B cell (primary cell): Measurements from ENCODE around the gene ALG9. TPM values are rescaled to one million over a fixed set of nuclear protein-coding genes. Genes with fewer than 3 reads are reported as not detected.

Experiments
- ATAC-seq: fragments of 200-7000 bp; cut with Tn5 transposase; one replicate; pipeline ENCODE4 v1.10.0; 2021; ENCODE audit warnings: low read depth, mild to moderate bottlenecking, moderate number of reproducible peaks, moderate library complexity
- CTCF ChIA-PET: fragments of 350-600 bp; sonication (Branson Sonifier 250); formaldehyde crosslinking; loops from one replicate; lab custom pipeline; 2021; ENCODE audit warnings: antibody characterized with exemption, inconsistent platforms; lab: Charles Lee
- POLR2A ChIA-PET: fragments of 350-600 bp; sonication (Branson Sonifier 250); formaldehyde crosslinking; loops from one replicate; lab custom pipeline; 2021; ENCODE audit warnings: antibody characterized with exemption; lab: Charles Lee
- DNase-seq: peaks from one replicate; pipeline ENCODE4 v3.0.0; 2013
- H2AFZ ChIP-seq: 2 replicates; pipeline ENCODE4 v1.6.1; 2012; ENCODE audit warnings: mild to moderate bottlenecking, low read depth, low read length; ENCODE audit not compliant: insufficient read depth, poor library complexity, severe bottlenecking
- H3K27ac ChIP-seq, 2 donors: 1 replicate in 1 of 2; 2 replicates in 1 of 2; pipeline ENCODE4 v1.5.1; 2012 to 2013; ENCODE audit warnings: low read length in 2 of 2, mild to moderate bottlenecking in 2 of 2, moderate library complexity in 1 of 2
- H3K27me3 ChIP-seq, 4 experiments: fragments of 200-600 bp in 1 of 4; sonication (generic) in 1 of 4; replicated peaks in 1 of 4; 1 replicate in 2 of 4; 2 replicates in 2 of 4; pipeline versions ENCODE4 v1.6.1 to v1.7.0; 2013 to 2016; ENCODE audit warnings: low read length in 3 of 4, mild to moderate bottlenecking in 2 of 4, mixed read lengths in 1 of 4, moderate library complexity in 1 of 4; ENCODE audit not compliant: insufficient read depth in 4 of 4, control insufficient read depth in 3 of 4; ENCODE audit errors: control extremely low read depth in 1 of 4
- H3K36me3 ChIP-seq, 2 experiments: replicated peaks in 1 of 2; 1 replicate in 1 of 2; 2 replicates in 1 of 2; pipeline versions ENCODE4 v1.6.1 to v1.7.1; 2013; ENCODE audit warnings: low read length in 1 of 2; ENCODE audit not compliant: insufficient read depth in 2 of 2, control insufficient read depth in 1 of 2; ENCODE audit errors: control extremely low read depth in 1 of 2, extremely low read depth in 1 of 2
- H3K4me1 ChIP-seq, 2 donors: fragments of 200-600 bp in 1 of 2; sonication (generic) in 1 of 2; 1 replicate in 1 of 2; 2 replicates in 1 of 2; pipeline versions ENCODE4 v1.5.1 to v1.6.1; 2013 to 2017; ENCODE audit warnings: low read length in 2 of 2; ENCODE audit not compliant: control insufficient read depth in 2 of 2, insufficient read depth in 2 of 2
- H3K4me2 ChIP-seq: replicated peaks from 2 replicates; pipeline ENCODE3; 2012; ENCODE audit warnings: mild to moderate bottlenecking, low read depth, low read length; ENCODE audit not compliant: poor library complexity, severe bottlenecking
- H3K4me3 ChIP-seq, 5 experiments: fragments of 200-600 bp in 1 of 5; sonication (generic) in 1 of 5; 1 replicate in 3 of 5; 2 replicates in 2 of 5; pipeline versions ENCODE4 v1.5.1 to v1.7.0; 2011 to 2016; ENCODE audit warnings: low read length in 4 of 5, mild to moderate bottlenecking in 4 of 5, low read depth in 2 of 5, control low read depth in 1 of 5, moderate library complexity in 1 of 5; ENCODE audit not compliant: insufficient read depth in 1 of 5; ENCODE audit errors: control extremely low read depth in 1 of 5, extremely low read depth in 1 of 5
- H3K79me2 ChIP-seq: fragments of 200-600 bp; sonication (generic); one replicate; pipeline ENCODE4 v1.6.0; 2016; ENCODE audit warnings: low read length; ENCODE audit not compliant: control insufficient read depth, insufficient read depth
- H3K9ac ChIP-seq: fragments of 200-600 bp; sonication (generic); 2 replicates; pipeline ENCODE4 v1.6.1; 2017; ENCODE audit warnings: mild to moderate bottlenecking, low read length, moderate library complexity
- H3K9me3 ChIP-seq, 3 donors: one replicate each; pipeline versions ENCODE4 v1.6.1 to v1.7.1; 2013; ENCODE audit warnings: low read length in 2 of 3; ENCODE audit not compliant: control insufficient read depth in 2 of 3, insufficient read depth in 1 of 3; ENCODE audit errors: control extremely low read depth in 1 of 3
- H4K20me1 ChIP-seq: 2 replicates; pipeline ENCODE4 v1.6.0; 2012; ENCODE audit warnings: mild to moderate bottlenecking, low read length; ENCODE audit not compliant: insufficient read depth, control insufficient read depth, poor library complexity, severe bottlenecking
- H3K27ac Mint-ChIP-seq: one replicate; pipeline ENCODE4 v1.8.0; 2021; ENCODE audit warnings: mixed read lengths
- H3K27me3 Mint-ChIP-seq: one replicate; pipeline ENCODE4 v1.8.0; 2021; ENCODE audit warnings: mixed read lengths
- H3K4me1 Mint-ChIP-seq: one replicate; pipeline ENCODE4 v1.8.0; 2021; ENCODE audit warnings: mixed read lengths
- H3K4me3 Mint-ChIP-seq: one replicate; pipeline ENCODE4 v1.8.0; 2021; ENCODE audit warnings: mixed read lengths
- H3K9me3 Mint-ChIP-seq: one replicate; pipeline ENCODE4 v1.8.0; 2022; ENCODE audit warnings: mixed read lengths; ENCODE audit not compliant: insufficient read depth
- CTCF ChIP-seq: fragments of 200-600 bp; IDR thresholded peaks from one replicate; pipeline ENCODE4 v1.8.0; 2022; ENCODE audit warnings: antibody characterized with exemption, mild to moderate bottlenecking
- EZH2 ChIP-seq: IDR thresholded peaks from 2 replicates; pipeline ENCODE4 v1.6.1; 2012; ENCODE audit warnings: borderline replicate concordance, low read depth, mild to moderate bottlenecking, moderate library complexity, low read length; ENCODE audit not compliant: insufficient read depth, poor library complexity, severe bottlenecking
- WGBS: methylation state at CpG from one replicate; pipeline ENCODE4 v1.1.5; 2013; ENCODE audit warnings: missing lambda C conversion rate; ENCODE audit not compliant: insufficient coverage; 5-methylcytosine and 5-hydroxymethylcytosine counted together
- intact Hi-C: fragments of 100-400 bp; cut with micrococcal nuclease; formaldehyde crosslinking; loops from one replicate; pipeline ENCODE4 v1.10.0; 2022
- polyA plus RNA-seq: library from polyadenylated mRNA; depleted of rRNA; stranded (reverse); fragments of >200 nt; gene quantifications from 2 replicates; pipeline ENCODE4 v1.2.3, GENCODE V29; 2012
- total RNA-seq, 2 donors: library from RNA; stranded (reverse); fragments of 120-200 nt in 1 of 2; gene quantifications; 1 replicate in 1 of 2; 2 replicates in 1 of 2; pipeline versions ENCODE4 v1.2.3 to v1.2.4, GENCODE V29; 2013 to 2022

ALG9 gene
- total and polyA plus RNA-seq, 2 donors (not counting 1 experiment from before 2014, with no cell fraction given), result 21.2 to 29.9 TPM

DNA sequence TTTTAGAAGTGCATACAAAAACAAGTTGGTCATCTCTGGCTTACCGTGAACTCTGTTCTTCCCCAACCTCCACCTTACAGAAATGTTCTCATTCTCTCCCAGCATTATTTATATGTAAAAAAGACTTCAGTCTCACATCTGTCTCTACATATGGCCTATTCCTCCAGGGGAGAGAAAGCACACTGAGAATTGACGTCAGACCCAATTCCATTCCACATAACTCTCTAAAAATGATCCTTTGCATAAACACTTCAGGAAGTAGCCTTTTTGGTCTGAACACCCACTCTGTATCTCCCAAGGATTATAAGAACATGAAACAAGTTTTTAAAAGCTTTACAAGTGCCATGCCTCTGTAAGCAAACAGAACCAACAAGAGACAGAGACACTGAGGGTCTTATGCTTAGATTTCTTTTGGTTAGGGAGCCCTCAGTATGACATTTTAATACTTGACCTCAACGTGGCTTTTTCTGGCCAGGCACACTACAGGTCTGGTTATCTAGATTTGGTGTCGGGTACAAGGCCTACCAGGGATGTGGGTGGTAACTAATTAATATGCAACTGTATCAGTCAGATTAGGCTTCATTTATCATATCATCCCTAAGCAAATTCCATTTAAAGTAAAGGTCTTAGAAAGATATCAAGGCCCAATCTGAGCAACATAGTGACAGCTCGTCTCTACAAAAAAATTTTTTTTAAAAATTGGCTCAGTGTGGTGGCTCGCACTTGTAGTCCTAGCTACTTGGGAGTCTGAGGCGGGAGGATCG is 56.6 kb downstream of the ALG9 start:
- no peak for DNase-seq

More for the DNA sequence above, 56.6 kb downstream of the ALG9 start:
- Histone ChIP-seq H3K9me3 (no peaks in the 10 kb centered on the region), H3K79me2 (no peaks in the 10 kb centered on the region), H3K4me3 (no peak overlapping the region), H2AFZ (no peak overlapping the region), H3K4me1 (no peaks in the 10 kb centered on the region), H4K20me1 (no peaks in the 10 kb centered on the region), H3K9ac (no peak overlapping the region), H3K36me3 (peaks cover 3 to 7% of the 10 kb centered on the region in 2 experiments), H3K4me2 (no peak overlapping the region), H3K27me3 (no peaks in the 10 kb centered on the region), H3K27ac (no peak overlapping the region)
- TF ChIP-seq EZH2 (no peak), CTCF (no peak)
- Mint-ChIP-seq H3K4me1 (no peaks in the 10 kb centered on the region), H3K9me3 (no peaks in the 10 kb centered on the region), H3K4me3 (no peak overlapping the region), H3K27ac (no peak overlapping the region), H3K27me3 (no peaks in the 10 kb centered on the region)
- 97% methylated on average over 5 of the region's 8 CpGs for WGBS
- ChIA-PET CTCF (interaction anchor here (1.0 kb wide), 1 partner anchor 12 kb away, joined by 4 read pairs; no protein-coding TSS in a partner anchor), POLR2A (no interaction called here)
- intact Hi-C loops, result no loop called here
- ATAC-seq, result no peak
